GM13976 (cell line): ENCODE measurements around the gene ZBTB48.

Experiments
- DNase-seq: peaks from one replicate; pipeline ENCODE4 v3.0.0; 2012; ENCODE audit warnings: low spot score
- CTCF ChIP-seq: IDR thresholded peaks from 2 replicates; pipeline ENCODE4 v1.5.1; 2012; ENCODE audit warnings: borderline replicate concordance, mild to moderate bottlenecking; ENCODE audit not compliant: insufficient read depth; ENCODE audit errors: extremely low read depth, missing control alignments, control extremely low read depth
- in situ Hi-C: fragments of 300-500 bp; cut with MboI; formaldehyde crosslinking; loops from one replicate; pipeline ENCODE4 v1.12.0; 2022; ENCODE audit warnings: low sequenced_read_pairs, mixed read lengths, inconsistent platforms; ENCODE audit not compliant: unreplicated experiment

Gene ZBTB48

GRCh38 chr1:6627031-6627430 lies 47.2 kb downstream of the ZBTB48 start:
- DNase-seq: no peak
- no peak for TF ChIP-seq CTCF
- in situ Hi-C loops: no loop called here

GRCh38 chr1:6627841-6628545 lies 48.2 kb downstream of the ZBTB48 start:
- no peak for TF ChIP-seq CTCF
- in situ Hi-C loops: no loop called here
- no peak for DNase-seq

- no peak for DNase-seq
- in situ Hi-C loops: no loop called here
- no peak for TF ChIP-seq CTCF
Observed at GRCh38 chr1:6628971-6629479, 49.2 kb downstream of the ZBTB48 start.

GRCh38 chr1:6630027-6630426 lies 50.2 kb downstream of the ZBTB48 start:
- in situ Hi-C loops: no loop called here
- no peak for TF ChIP-seq CTCF
- DNase-seq: no peak

- TF ChIP-seq CTCF: no peak
- DNase-seq: no peak
- in situ Hi-C loops: no loop called here
Observed at GRCh38 chr1:6631058-6631457, 51.3 kb downstream of the ZBTB48 start.

GRCh38 chr1:6632588-6633514 lies 53.1 kb downstream of the ZBTB48 start:
- in situ Hi-C loops: no loop called here
- TF ChIP-seq CTCF: no peak
- no peak for DNase-seq
